Transverse colon (tissue), 4 donors: Measurements from ENCODE around the gene IGSF21. TPM values are rescaled to one million over a fixed set of nuclear protein-coding genes. Genes with fewer than 3 reads are reported as not detected.

ENCODE experiments used
- DNase-seq: peaks from one replicate; pipeline ENCODE4 v3.0.0-alpha.2; 2019
- H3K27ac ChIP-seq, 4 donors: fragments of 200-600 bp; sonication (generic); 2 replicates each; pipeline ENCODE4 v1.5.1; 2016 to 2018; ENCODE audit warnings: inconsistent platforms in 4 of 4
- H3K27me3 ChIP-seq: fragments of 200-600 bp; sonication (generic); 2 replicates; pipeline ENCODE4 v1.5.1; 2017; ENCODE audit warnings: inconsistent platforms
- H3K36me3 ChIP-seq, 4 donors: fragments of 200-600 bp; sonication (generic); 2 replicates each; pipeline ENCODE4 v1.5.1; 2017 to 2019; ENCODE audit warnings: inconsistent platforms in 4 of 4
- H3K4me1 ChIP-seq, 4 donors: fragments of 200-600 bp; sonication (generic); 2 replicates each; pipeline ENCODE4 v1.5.1; 2017 to 2020; ENCODE audit warnings: inconsistent platforms in 4 of 4
- H3K4me3 ChIP-seq, 4 donors: fragments of 200-600 bp; sonication (generic); 1 replicate in 1 of 4; 2 replicates in 3 of 4; pipeline versions ENCODE4 v1.5.1 to v1.6.1; 2017 to 2019; ENCODE audit warnings: inconsistent platforms in 4 of 4
- H3K9me3 ChIP-seq, 2 donors: fragments of 200-600 bp; sonication (generic); 2 replicates each; pipeline ENCODE4 v1.5.1; 2017 to 2019; ENCODE audit warnings: inconsistent platforms in 2 of 2
- CTCF ChIP-seq, 5 experiments: fragments of 200-600 bp in 3 of 5; fragments of 450-650 bp in 2 of 5; sonication (generic) in 3 of 5; IDR thresholded peaks; 1 replicate in 2 of 5; 2 replicates in 3 of 5; pipeline ENCODE4 v1.5.1; 2016 to 2017; ENCODE audit warnings: antibody characterized with exemption in 5 of 5, inconsistent platforms in 3 of 5, mild to moderate bottlenecking in 2 of 5, moderate library complexity in 1 of 5
- EP300 ChIP-seq: sonication (generic); formaldehyde crosslinking; IDR thresholded peaks from one replicate; pipeline ENCODE4 v1.6.1; 2017; ENCODE audit warnings: antibody characterized with exemption, low read depth
- POLR2A ChIP-seq: fragments of 450-650 bp; IDR thresholded peaks from one replicate; pipeline ENCODE4 v1.6.1; 2016; ENCODE audit warnings: antibody characterized with exemption, mild to moderate bottlenecking, moderate library complexity
- POLR2AphosphoS5 ChIP-seq, 3 donors: sonication (generic); formaldehyde crosslinking; IDR thresholded peaks; one replicate each; pipeline ENCODE4 v1.6.1; 2016; ENCODE audit warnings: antibody characterized with exemption in 3 of 3
- WGBS, 2 donors: methylation state at CpG; one replicate each; pipeline ENCODE4 v1.1.5; 2018; ENCODE audit warnings: low coverage in 1 of 2; 5-methylcytosine and 5-hydroxymethylcytosine counted together
- in situ Hi-C, 4 donors: fragments of 200-750 bp; cut with MboI; loops; one replicate each; pipeline versions ENCODE4 v1.15.0 to v1.15.1; 2017; ENCODE audit warnings: low sequenced_read_pairs in 3 of 4, low pct_ligation_motif_present in 1 of 4, low pct_unique_long_range_greater_than_20kb in 1 of 4
- intact Hi-C: fragments of 100-400 bp; cut with DNase I; formaldehyde crosslinking; loops from one replicate; pipeline ENCODE4 v1.15.1; 2023; ENCODE audit warnings: low total_unique reads
- total RNA-seq, 4 donors: library from RNA; depleted of rRNA; stranded (reverse); fragments of >200 nt; gene quantifications; one replicate each; pipeline ENCODE4 v1.1.0, GENCODE V29; 2016

Gene IGSF21
- total RNA-seq, 4 donors from 2014 or later, result 1.1 to 6.8 (median 1.6) TPM; not detected in 1

GRCh38 chr1:18198260-18198659 lies 90.7 kb downstream of the IGSF21 start:
- WGBS, 2 donors, result 40 to 49% methylated on average over 6 to 10 of the region's 10 CpGs
- no peaks in the 10 kb centered on the region for H3K9me3 ChIP-seq
- in situ Hi-C loops, result no loop called here
- H3K36me3 ChIP-seq, result no peaks in the 10 kb centered on the region
- peaks cover 51% of the 10 kb centered on the region for H3K27me3 ChIP-seq
- no peak for DNase-seq
- intact Hi-C loops, result no loop called here
- no peak overlapping the region for H3K27ac ChIP-seq
- no peak overlapping the region for H3K4me3 ChIP-seq
- H3K4me1 ChIP-seq, result no peaks in the 10 kb centered on the region
- TF ChIP-seq POLR2AphosphoS5 (IDR thresholded peaks at IDR 0.05), result no peak

DNA sequence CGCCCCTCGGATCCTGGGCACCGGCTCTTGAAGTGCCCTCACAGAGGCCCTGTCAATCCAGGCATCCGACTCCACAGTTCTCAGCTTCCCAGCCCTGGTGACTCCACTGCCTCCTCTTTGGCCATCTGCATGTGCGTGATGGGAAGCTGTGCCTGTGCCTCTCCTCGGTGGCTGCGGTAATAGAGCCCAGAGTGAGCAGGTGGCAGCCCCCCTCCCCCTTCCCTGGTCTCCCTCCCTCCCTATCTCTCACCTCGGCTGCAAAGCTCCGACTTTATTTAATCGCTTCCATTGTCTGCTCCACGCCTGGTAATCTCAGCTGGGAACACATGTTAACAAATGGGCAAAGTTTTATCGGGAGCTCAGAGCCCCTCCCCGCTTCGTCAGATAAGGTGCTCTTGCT lies 91.9 kb downstream of the IGSF21 start:
- Histone ChIP-seq H3K4me3 (no peak overlapping the region), H3K27me3 (peaks cover 51% of the 10 kb centered on the region)
- in situ Hi-C loops, result no loop called here

GRCh38 chr1:18200136-18200717 lies 92.6 kb downstream of the IGSF21 start:
- intact Hi-C loops, result no loop called here
- no peaks in the 10 kb centered on the region for H3K36me3 ChIP-seq
- TF ChIP-seq CTCF (IDR thresholded peaks at IDR 0.05) (no peak), POLR2A (no peak), EP300 (no peak), POLR2AphosphoS5 (IDR thresholded peaks at IDR 0.05) (no peak)
- H3K4me1 ChIP-seq, result no peaks in the 10 kb centered on the region
- in situ Hi-C loops, result no loop called here
- no peak overlapping the region for H3K27ac ChIP-seq
- peaks cover 51% of the 10 kb centered on the region for H3K27me3 ChIP-seq
- WGBS, 2 donors, result 62% methylated on average over 8 of the region's 8 CpGs; no CpG with 5 or more reads in 1 of the 2 donors
- no peak overlapping the region for H3K4me3 ChIP-seq
- DNase-seq, result no peak
- H3K9me3 ChIP-seq, result no peaks in the 10 kb centered on the region

More for the DNA sequence above, 91.9 kb downstream of the IGSF21 start:
- 42 to 47% methylated on average over 6 to 14 of the region's 14 CpGs for WGBS, 2 donors
- intact Hi-C loops, result no loop called here
- no peak overlapping the region for H3K27ac ChIP-seq
- no peaks in the 10 kb centered on the region for H3K9me3 ChIP-seq
- no peaks in the 10 kb centered on the region for H3K36me3 ChIP-seq
- DNase-seq, result no peak
- TF ChIP-seq POLR2A (no peak), POLR2AphosphoS5 (IDR thresholded peaks at IDR 0.05) (no peak), EP300 (no peak), CTCF (IDR thresholded peaks at IDR 0.05) (no peak)
- no peaks in the 10 kb centered on the region for H3K4me1 ChIP-seq

DNA sequence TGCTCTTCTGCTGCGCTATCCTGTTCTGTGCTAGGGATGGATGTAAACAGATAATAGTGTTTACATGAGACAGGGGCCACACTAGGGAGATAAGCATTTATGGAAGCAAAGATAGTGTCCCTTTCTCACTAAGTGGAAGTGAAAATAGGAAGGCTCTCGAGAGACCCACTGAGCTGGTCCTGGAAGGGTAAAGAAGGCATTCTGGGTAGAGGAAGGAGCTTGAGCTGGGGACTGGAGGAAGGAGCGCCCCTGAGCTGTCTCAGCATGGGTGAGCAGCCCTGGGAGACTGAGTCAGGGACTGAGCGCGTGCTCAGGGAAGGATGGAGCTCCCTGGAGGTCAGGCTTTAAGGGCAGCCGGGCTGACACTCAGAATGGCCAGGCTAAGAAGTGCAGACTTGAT lies 93.3 kb downstream of the IGSF21 start:
- H3K27ac ChIP-seq, result no peak overlapping the region
- in situ Hi-C loops, result no loop called here
- H3K4me3 ChIP-seq, result no peak overlapping the region

More for the DNA sequence above, 93.3 kb downstream of the IGSF21 start:
- Histone ChIP-seq H3K9me3 (no peaks in the 10 kb centered on the region), H3K36me3 (no peaks in the 10 kb centered on the region), H3K4me1 (no peaks in the 10 kb centered on the region), H3K27me3 (peaks cover 47% of the 10 kb centered on the region)
- no peak for DNase-seq
- TF ChIP-seq POLR2AphosphoS5 (IDR thresholded peaks at IDR 0.05) (no peak), EP300 (no peak), POLR2A (no peak), CTCF (IDR thresholded peaks at IDR 0.05) (no peak)
- WGBS, 2 donors, result 53 to 68% methylated on average over 5 to 6 of the region's 6 CpGs
- intact Hi-C loops, result no loop called here
